ENCODE measurements around the gene CEP85. TPM values are rescaled to one million over a fixed set of nuclear protein-coding genes. Genes with fewer than 3 reads are reported as not detected.

Gene CEP85
- total and polyA plus RNA-seq, 9 of the 15 experiments (the other 6 are each of a cell fraction or from before 2014, with no cell fraction given): 42.1 to 140 (median 92.6) TPM

- TF ChIP-seq CTCF (IDR thresholded peaks at IDR 0.05 in 2 of 3, conservative IDR thresholded peaks at IDR 0.05 in 1 of 3; ENCODE audit: insufficient read depth in 2 of 3, low read depth in 1 of 3, low read length in 3 of 3) (peak; percentile 89 to 97 (median 92)), ARID3B (CRISPR knock-in tag; IDR thresholded peaks at IDR 0.05; ENCODE audit: borderline replicate concordance) (no peak; the same call in 1 of the 2 replicates), PPARD (CRISPR knock-in tag; IDR thresholded peaks at IDR 0.05) (no peak), ZNF76 (CRISPR knock-in tag; IDR thresholded peaks at IDR 0.05; ENCODE audit: borderline replicate concordance) (no peak; the same call in 1 of the 2 replicates), MEF2A (IDR thresholded peaks at IDR 0.05; ENCODE audit: control insufficient read depth, low read depth, low read length) (0 out of 2 replicates have a peak, but pooled peaks have one; percentile 48), SMARCA5 (IDR thresholded peaks at IDR 0.05) (peak; percentile 77), MAFG (tag; conservative IDR thresholded peaks at IDR 0.05) (peak; percentile 77), ZBTB9 (CRISPR knock-in tag; IDR thresholded peaks at IDR 0.05) (0 out of 2 replicates have a peak, but pooled peaks have one; percentile 44), ILK (tag; IDR thresholded peaks at IDR 0.05; ENCODE audit: borderline replicate concordance, low read depth) (no peak), TFE3 (CRISPR knock-in tag; IDR thresholded peaks at IDR 0.05) (no peak), CREM (IDR thresholded peaks at IDR 0.05; ENCODE audit: low read depth) (peak; percentile 91), CCNT2 (IDR thresholded peaks at IDR 0.05; ENCODE audit: borderline replicate concordance, extremely low read depth, insufficient read length, low read depth, low read length) (peak; percentile 81), USF2 (CRISPR knock-in tag; IDR thresholded peaks at IDR 0.05) (no peak), CREB3L1 (IDR thresholded peaks at IDR 0.05; ENCODE audit: borderline replicate concordance, low read depth) (peak; percentile 85; the same call in 1 of the 2 replicates), EGR1 (conservative IDR thresholded peaks at IDR 0.05) (peak; percentile 99), SREBF2 (CRISPR knock-in tag; IDR thresholded peaks at IDR 0.05) (no peak), ZNF583 (CRISPR knock-in tag; IDR thresholded peaks at IDR 0.05) (no peak), CREBBP (IDR thresholded peaks at IDR 0.05; ENCODE audit: low read depth, low read length) (no peak)
Observed at GRCh38 chr1:26284597-26285347, 50.8 kb downstream of the CEP85 start (continued).

Data from K562 (cell line).